IMR-90 (cell line): ENCODE measurements around the gene PSMD6.

ENCODE experiments used
- CEBPB ChIP-seq: IDR thresholded peaks from 2 replicates; pipeline ENCODE4 v1.6.1; 2012; ENCODE audit warnings: low read depth, low read length, improper control_type of control experiment
- CHD1 ChIP-seq: IDR thresholded peaks from 2 replicates; pipeline ENCODE4 v1.6.1; 2012; ENCODE audit warnings: low read depth, low read length, improper control_type of control experiment
- MAFK ChIP-seq: IDR thresholded peaks from 2 replicates; pipeline ENCODE4 v1.6.1; 2012; ENCODE audit warnings: low read depth, low read length, improper control_type of control experiment
- MAZ ChIP-seq: IDR thresholded peaks from 2 replicates; pipeline ENCODE4 v1.6.1; 2012; ENCODE audit warnings: low read depth, mild to moderate bottlenecking, low read length, improper control_type of control experiment, moderate library complexity, borderline replicate concordance
- MXI1 ChIP-seq: IDR thresholded peaks from 2 replicates; pipeline ENCODE4 v1.6.1; 2012; ENCODE audit warnings: low read depth, mild to moderate bottlenecking, low read length, moderate library complexity, borderline replicate concordance
- NFE2L2 ChIP-seq: fragments of 150-350 bp; IDR thresholded peaks from 2 replicates; pipeline ENCODE4 v1.6.1; 2016; ENCODE audit warnings: low read depth, mild to moderate bottlenecking, low read length
- POLR2A ChIP-seq: IDR thresholded peaks from 2 replicates; pipeline ENCODE4 v1.6.1; 2012; ENCODE audit warnings: mild to moderate bottlenecking, low read depth, low read length
- RCOR1 ChIP-seq: IDR thresholded peaks from 2 replicates; pipeline ENCODE4 v1.6.1; 2012; ENCODE audit warnings: mild to moderate bottlenecking, low read length, improper control_type of control experiment; ENCODE audit not compliant: insufficient replicate concordance
- RFX5 ChIP-seq: IDR thresholded peaks from 2 replicates; pipeline ENCODE4 v1.8.0; 2012; ENCODE audit warnings: low read depth, mild to moderate bottlenecking, low read length, moderate library complexity
- SMC3 ChIP-seq: fragments of 150-350 bp; IDR thresholded peaks from 2 replicates; pipeline ENCODE4 v1.6.1; 2016; ENCODE audit warnings: low read depth, mild to moderate bottlenecking, antibody characterized with exemption, low read length, moderate library complexity
- TF ChIP-seq, protein P1 (sequence below): conservative IDR thresholded peaks from 2 replicates; pipeline ENCODE4 v1.5.1; 2012; ENCODE audit warnings: mild to moderate bottlenecking, low read depth, low read length, improper control_type of control experiment
- TF ChIP-seq, protein P2 (sequence below): fragments of 150-350 bp; IDR thresholded peaks from 2 replicates; pipeline ENCODE4 v1.6.1; 2017; ENCODE audit warnings: mild to moderate bottlenecking, antibody characterized with exemption, low read length, low read depth

DNA sequence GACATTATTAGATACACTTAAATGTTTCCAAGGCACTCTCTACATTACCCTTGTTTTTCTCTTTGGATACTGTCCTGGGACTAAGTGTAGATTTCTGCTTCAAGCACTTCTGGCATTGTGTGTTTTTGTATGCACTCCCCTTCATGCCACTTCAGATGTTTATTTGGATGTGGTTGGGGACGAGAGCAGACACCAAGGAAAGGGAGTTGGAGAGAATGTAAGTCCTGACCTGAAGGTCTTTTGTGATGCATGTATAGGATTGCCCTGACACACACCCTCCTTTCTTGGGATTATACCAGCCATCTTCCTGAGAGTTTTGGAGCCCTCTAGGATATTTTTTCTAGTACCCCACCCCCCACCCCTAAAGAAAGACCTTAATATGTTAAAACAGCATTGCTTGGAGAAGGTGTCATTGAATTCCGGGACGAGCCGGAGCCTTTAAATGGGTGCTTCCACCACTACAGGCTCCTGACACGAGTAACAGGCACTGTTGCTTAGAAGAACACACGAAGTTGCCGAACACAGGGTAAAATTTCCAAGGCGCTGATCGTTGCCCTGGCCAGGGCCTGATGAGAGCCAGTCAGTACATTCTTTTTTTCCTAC is 22.7 kb downstream of the PSMD6 start:
- TF ChIP-seq, protein P1, sequence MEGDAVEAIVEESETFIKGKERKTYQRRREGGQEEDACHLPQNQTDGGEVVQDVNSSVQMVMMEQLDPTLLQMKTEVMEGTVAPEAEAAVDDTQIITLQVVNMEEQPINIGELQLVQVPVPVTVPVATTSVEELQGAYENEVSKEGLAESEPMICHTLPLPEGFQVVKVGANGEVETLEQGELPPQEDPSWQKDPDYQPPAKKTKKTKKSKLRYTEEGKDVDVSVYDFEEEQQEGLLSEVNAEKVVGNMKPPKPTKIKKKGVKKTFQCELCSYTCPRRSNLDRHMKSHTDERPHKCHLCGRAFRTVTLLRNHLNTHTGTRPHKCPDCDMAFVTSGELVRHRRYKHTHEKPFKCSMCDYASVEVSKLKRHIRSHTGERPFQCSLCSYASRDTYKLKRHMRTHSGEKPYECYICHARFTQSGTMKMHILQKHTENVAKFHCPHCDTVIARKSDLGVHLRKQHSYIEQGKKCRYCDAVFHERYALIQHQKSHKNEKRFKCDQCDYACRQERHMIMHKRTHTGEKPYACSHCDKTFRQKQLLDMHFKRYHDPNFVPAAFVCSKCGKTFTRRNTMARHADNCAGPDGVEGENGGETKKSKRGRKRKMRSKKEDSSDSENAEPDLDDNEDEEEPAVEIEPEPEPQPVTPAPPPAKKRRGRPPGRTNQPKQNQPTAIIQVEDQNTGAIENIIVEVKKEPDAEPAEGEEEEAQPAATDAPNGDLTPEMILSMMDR = no peak
- no peak for TF ChIP-seq MAFK
- TF ChIP-seq RFX5 = no peak
- no peak for TF ChIP-seq POLR2A
- TF ChIP-seq SMC3 = no peak
- no peak for TF ChIP-seq MXI1
- TF ChIP-seq CHD1 = no peak
- no peak for TF ChIP-seq CEBPB
- TF ChIP-seq, protein P2, sequence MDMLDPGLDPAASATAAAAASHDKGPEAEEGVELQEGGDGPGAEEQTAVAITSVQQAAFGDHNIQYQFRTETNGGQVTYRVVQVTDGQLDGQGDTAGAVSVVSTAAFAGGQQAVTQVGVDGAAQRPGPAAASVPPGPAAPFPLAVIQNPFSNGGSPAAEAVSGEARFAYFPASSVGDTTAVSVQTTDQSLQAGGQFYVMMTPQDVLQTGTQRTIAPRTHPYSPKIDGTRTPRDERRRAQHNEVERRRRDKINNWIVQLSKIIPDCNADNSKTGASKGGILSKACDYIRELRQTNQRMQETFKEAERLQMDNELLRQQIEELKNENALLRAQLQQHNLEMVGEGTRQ = no peak
- no peak for TF ChIP-seq RCOR1
- TF ChIP-seq NFE2L2 = no peak
- TF ChIP-seq MAZ = no peak
